HG02981 (cell line): ENCODE measurements around the gene XPO5.

Experiments
- ATAC-seq: cut with Tn5 transposase; IDR thresholded peaks from one replicate; pipeline ENCODE4 v1.9.1; 2021; ENCODE audit warnings: mild to moderate bottlenecking, moderate library complexity; ENCODE audit not compliant: unreplicated experiment

Gene XPO5

GRCh38 chr6:43476746-43477145, 99.1 kb downstream of the XPO5 start:
- ATAC-seq: no peak

DNA sequence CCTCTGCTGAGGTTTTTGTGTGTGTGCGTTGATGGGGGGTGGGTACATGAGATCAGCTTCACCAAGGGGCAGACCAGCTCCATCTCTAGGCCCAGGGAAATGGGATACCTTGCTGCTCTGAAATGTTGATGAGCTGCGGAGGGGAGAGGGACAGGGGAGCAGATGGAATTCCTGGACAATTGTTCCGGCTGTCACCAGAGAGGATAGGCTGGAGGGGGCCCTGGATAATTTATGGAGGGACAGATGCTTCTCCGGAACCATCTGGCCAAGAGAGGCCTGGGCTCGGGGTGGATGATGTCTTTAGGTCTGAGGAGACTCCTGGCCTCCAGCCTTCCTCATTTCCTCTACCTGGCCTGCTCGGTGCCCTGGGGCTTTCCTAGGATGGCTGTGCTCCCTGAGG, 100.3 kb downstream of the XPO5 start:
- no peak for ATAC-seq

DNA sequence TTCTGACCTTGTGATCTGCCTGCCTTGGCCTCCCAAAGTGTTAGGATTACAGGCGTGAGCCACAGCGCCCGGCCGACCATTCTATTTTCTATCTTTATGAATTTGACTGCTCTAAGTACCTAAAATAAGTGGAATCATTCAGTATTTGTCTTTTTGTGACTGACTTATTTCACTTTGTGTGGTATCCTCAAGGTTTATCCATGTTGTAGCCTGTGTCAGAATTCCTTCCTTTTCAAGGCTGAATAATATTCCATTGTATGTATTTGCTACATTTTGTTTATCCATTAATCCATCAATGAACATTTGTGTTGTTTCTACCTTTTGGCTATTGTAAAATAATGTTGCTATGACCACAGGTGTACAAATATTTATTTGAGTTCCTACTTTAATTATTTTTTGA, 103.3 kb downstream of the XPO5 start:
- ATAC-seq: no peak
